ENCODE results near the gene CERT1. TPM values are rescaled to one million over a fixed set of nuclear protein-coding genes. Genes with fewer than 3 reads are reported as not detected.

CERT1 gene
- polyA plus RNA-seq, 3 donors, result 59.5 to 68.4 (median 60.6) TPM

DNA sequence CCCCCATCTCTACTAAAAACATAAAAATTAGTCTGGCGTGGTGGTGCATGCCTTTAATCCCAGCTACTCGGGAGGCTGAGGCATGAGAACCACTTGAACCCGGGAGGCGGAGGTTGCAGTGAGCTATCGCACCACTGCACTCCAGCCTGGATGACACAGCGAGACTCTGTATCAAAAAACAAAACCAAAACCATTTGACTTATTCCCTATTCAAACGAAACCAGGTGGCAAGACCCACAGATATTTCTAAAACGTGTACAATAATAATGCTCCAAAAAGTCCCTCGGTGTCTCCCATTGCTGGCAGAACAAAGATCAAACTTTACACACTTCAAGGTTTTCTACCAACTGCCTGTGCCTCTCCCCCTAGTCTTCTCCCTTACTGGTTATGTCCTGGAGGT is 144.6 kb downstream of the CERT1 start:
- DNase-seq (ENCODE audit: extremely low read depth in 1 of 11, low read depth in 9 of 11, low spot score in 4 of 11), result no peak

DNA sequence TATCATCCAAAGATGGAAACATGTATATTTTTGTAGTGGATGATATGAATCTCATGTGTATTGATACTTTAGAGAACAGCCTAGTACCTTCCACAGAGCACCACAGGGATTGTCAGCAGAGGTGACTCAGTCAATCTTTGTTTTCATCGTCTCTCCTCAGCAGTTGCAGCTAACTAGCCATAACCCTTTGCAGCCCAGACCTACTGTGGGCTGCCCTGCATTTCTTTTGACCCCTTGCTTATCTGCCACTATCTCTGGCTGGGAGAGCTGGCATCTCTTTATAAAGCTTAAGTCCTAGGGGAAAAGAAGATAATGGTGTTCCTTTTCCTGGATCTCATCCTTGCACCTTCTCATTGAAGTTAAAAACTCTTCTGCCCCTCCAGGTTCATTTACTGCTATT is 145.7 kb downstream of the CERT1 start:
- DNase-seq (ENCODE audit: extremely low read depth in 1 of 11, low read depth in 9 of 11, low spot score in 4 of 11), result no peak

DNA sequence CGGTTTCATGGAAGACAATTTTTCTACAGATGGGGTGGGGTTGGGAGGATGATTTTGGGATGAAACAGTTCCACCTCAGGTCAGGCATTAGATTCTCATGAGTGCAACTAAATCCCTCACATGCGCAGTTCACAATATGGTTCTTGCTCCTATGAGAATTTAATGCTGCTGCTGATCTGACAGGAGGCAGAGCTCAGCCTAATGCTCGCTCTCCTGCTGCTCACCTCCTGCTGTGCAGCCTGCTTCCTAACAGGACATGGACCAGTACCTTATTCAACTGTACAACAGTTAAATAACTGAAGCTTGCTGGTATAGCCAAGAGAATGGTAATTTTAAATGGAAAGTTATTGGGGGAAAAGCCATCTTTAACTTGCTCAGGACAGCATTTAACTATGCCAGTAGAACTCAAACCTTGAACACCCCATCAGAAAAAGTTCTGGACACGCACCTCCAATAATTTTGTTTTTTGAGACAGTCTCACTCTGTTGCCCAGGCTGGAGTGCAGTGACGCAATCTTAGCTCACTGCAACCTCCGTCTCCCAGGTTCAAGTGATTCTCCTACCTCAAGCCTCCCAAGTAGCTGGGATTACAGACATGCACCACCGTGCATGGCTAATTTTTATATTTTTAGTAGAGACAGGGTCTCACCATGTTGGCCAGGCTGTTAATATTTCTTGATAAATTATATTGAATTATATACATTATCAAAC is 146.7 kb downstream of the CERT1 start:
- DNase-seq (ENCODE audit: extremely low read depth in 1 of 11, low read depth in 9 of 11, low spot score in 4 of 11), result no peak

DNA sequence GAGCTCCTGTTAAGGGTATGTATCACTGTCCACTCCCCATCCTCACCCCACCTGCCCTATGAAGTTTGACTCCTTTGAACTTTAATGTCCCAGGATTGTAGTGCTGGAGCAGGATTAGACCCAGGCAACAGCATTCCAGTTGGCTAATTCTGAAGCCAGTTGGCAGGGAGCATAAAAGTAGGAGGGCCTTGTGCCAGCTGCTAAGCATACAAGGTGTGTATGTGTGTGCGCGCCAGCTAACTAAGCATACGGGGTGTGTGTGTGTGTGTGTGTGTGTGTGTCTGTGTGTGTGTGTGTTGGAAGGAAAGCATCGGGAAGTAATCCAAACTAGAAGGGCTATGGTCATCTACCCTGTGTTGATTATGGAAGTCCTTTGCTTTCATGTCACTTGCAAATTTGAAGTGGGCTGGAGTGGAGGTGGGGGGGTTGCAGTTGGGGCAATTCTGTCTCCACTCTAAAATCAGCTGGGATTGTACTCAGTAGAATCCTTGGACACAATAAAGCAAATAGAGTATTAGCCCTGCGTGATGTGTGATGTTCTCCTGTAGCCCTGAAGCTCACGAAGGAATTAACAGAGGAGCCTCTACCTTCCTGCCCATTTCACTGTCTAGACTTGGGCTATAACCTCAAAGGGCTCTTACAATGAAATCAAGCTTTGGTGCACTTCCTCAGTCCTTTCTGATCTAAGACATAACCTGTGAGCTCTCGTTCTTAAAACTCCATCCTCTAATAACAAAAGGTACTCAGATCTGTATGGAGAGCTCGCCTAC is 147.5 kb downstream of the CERT1 start:
- no peak for DNase-seq (ENCODE audit: extremely low read depth in 1 of 11, low read depth in 9 of 11, low spot score in 4 of 11)

DNA sequence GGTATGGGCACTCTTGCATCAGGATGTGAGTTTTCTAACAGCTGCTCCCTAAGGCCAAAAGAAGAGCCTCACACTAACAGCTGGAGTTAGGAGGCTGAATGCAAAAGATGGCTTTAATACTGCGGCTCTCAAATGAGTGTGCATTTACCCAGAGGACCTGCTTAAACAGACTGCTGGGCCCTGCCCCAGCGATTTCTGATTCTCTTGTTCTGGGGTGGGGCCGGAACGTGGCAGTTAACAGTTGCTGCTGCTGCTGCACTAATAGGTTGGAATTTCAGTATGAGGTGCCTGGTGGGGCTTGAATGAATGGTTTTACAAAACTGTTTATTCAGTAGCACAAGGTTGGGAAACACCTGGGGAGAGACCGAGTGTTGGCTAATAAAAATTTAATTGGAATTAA is 148.3 kb downstream of the CERT1 start:
- DNase-seq (ENCODE audit: extremely low read depth in 1 of 11, low read depth in 9 of 11, low spot score in 4 of 11), result no peak

DNA sequence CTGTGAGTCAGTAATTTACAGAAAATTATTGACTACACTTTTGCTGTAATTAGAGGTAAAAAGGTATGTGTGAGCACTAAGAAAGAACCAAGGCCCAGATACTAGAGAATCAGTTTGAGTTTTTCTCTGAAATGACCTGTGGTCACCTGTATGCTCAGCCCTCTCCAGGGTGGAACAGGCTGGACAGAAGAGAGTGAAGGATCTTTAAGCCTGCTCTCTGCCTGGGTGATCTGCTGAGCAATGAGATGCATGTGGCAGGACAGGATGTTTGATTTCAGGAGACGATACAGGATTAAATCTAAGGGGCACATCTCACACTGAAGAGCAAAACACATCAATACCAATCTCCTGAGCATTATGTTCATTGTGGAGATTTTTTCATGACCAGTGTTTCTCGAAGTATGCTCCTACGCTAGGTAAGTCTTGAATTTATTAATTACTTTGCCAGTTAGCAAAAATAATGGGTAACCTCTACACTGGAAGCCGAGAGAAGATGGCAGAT is 148.9 kb downstream of the CERT1 start:
- no peak for DNase-seq (ENCODE audit: extremely low read depth in 1 of 11, low read depth in 9 of 11, low spot score in 4 of 11)

DNA sequence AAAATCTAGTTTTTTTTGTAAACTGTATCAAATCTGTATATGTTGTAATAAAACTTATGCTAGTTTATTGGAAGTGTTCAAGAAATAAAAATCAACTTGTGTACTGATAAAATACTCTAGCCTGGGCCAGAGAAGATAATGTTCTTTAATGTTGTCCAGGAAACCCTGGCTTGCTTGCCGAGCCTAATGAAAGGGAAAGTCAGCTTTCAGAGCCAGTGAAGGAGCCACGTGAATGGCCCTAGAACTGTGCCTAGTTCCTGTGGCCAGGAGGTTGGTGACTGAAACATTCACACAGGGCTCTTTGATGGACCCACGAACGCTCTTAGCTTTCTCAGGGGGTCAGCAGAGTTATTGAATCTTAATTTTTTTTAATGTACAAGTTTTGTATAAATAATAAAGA is 150.1 kb downstream of the CERT1 start:
- no peak for DNase-seq (ENCODE audit: extremely low read depth in 1 of 11, low read depth in 9 of 11, low spot score in 4 of 11)

DNA sequence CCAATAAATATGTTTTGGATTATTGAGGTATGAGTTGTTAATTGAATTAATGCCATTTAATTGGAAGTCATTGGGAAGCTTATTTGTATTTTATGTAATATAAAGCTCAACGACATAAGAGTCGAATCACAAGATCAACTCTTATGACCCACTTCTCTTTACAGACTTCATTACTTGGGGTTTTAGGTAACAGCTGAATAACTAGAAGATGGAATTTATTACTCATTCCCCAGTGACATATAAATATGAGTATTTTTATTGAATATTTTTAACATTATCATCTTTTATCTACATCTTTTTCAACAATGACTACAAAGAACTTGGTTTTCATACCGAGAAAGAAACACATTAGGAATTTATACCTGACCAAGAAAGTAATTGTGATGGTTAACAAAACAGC is 153.3 kb downstream of the CERT1 start:
- no peak for DNase-seq (ENCODE audit: extremely low read depth in 1 of 11, low read depth in 9 of 11, low spot score in 4 of 11)

DNA sequence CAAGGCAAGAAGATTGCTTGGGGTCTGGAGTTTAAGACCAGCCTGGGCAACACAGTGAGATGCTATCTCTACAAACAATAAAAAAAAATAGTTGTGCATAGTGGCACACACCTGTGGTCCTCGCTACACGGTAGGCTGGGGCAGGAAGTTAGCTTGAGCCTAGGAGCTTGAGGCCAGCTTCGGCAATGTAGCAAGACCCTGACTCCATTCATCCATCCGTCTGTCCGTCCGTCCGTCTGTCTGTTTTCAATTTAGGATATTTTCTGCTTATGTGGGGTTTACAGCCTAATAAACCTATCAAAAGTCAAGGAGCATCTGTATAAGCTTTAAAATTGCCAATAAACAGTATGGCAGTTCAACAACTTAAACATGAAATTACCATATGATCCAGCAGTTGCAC is 154.7 kb downstream of the CERT1 start:
- no peak for DNase-seq (ENCODE audit: extremely low read depth in 1 of 11, low read depth in 9 of 11, low spot score in 4 of 11)

DNA sequence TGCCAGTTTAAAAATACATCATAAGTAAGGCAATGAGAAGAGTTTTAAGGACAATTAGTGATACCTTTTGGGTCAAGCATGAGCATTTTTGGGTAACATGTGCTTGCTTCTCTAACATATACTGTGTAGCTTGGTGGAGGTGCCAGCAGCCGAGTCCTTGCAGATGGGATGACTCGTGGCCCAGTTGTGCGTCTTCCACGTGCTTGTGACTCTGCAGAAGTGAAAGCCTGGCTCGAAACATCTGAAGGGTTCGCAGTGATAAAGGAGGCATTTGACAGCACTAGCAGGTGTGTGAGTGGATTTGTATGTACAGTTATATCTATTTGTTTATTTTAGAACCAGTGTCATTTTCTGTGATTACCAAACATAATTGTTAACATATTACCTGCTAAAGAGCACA is 156.2 kb downstream of the CERT1 start:
- DNase-seq (ENCODE audit: extremely low read depth in 1 of 11, low read depth in 9 of 11, low spot score in 4 of 11), result no peak

DNA sequence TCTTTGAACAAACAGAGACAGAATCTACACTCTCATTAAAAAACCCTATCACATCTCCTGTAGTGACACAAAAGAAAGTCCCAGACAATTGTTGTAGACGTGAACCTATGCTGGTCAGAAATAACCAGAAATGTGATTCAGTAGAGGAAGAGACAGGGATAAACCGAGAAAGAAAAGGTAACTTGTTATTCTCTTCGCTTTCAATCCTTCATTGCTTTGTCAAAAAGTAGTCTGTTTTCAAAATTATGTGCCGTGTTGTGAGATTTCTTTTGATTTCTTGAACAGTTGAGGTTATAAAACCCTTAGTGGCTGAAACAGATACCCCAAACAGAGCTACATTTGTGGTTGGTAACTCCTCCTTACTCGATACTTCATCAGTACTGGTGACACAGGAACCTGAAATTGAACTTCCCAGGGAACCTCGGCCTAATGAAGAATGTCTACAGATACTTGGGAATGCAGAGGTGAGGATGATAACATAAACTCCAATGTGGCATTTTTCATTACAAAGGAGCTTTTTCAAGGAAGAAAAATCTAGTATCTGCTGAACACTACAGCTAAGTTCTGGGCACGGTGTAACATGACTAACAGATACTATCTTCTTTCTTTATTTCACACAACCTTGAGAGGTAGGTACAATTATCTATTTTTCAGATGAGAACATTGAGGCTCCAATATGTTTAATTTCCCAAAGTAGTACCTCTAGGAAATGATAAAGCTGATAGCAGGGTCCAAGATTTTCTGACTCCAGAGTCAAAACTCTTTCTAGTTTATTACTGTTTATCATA is 160.1 kb downstream of the CERT1 start:
- DNase-seq (ENCODE audit: extremely low read depth in 1 of 11, low read depth in 9 of 11, low spot score in 4 of 11), result no peak

DNA sequence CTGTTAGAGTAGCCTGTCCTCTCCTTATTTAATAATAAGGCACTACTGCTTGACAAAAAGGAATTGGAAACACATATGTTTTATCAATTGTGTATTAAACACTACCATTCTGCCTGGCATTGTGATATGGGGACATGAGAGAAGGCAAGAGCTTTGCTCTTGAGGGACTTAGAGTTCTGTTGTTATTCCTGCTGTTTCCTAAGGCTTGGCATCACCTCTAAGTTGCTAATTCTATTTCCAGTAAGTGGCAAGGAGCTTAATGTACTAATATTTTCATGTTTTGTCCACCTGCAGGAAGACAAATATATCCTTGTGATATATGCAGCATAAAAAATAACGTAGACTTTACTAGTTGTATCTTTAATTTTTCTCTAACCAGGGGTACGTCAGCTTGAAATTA is 161.8 kb downstream of the CERT1 start:
- no peak for DNase-seq (ENCODE audit: extremely low read depth in 1 of 11, low read depth in 9 of 11, low spot score in 4 of 11)

DNA sequence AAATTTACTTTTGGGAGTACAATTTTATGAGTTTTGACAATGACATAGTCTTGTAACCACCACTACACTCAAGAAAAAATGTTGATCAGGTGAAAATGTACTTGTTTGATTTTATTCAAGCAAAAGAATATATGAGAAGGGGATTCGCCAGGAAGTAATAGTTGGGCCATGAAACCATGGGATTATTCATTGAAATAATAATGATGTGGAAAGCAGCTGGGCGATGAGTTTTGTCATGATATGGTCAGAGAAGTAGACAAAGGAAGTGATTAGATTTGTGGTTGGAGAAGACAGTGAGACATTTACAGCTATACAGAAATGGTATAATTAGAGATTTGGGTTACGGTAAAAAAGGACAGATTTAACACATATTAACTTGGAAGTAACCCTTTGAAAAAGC is 163.2 kb downstream of the CERT1 start:
- no peak for DNase-seq (ENCODE audit: extremely low read depth in 1 of 11, low read depth in 9 of 11, low spot score in 4 of 11)

DNA sequence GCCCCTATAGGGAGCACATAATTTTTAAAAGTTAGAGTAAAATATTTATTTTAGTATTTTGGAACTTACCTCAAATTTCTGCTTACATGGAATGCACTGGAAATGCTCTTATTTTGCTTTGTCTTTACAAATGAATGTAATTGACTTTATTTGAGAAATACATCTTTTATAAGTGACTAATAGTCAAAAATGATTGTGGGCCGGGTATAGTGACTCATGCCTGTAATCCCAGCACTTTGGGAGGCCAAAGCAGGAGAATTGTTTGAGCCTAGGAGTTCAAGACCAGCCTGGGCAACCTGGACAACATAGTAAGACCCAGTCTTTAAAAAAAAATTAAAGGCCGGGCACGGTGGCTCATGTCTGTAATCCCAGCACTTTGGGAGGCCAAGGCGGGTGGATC is 168.6 kb downstream of the CERT1 start:
- no peak for DNase-seq (ENCODE audit: extremely low read depth in 1 of 11, low read depth in 9 of 11, low spot score in 4 of 11)

DNA sequence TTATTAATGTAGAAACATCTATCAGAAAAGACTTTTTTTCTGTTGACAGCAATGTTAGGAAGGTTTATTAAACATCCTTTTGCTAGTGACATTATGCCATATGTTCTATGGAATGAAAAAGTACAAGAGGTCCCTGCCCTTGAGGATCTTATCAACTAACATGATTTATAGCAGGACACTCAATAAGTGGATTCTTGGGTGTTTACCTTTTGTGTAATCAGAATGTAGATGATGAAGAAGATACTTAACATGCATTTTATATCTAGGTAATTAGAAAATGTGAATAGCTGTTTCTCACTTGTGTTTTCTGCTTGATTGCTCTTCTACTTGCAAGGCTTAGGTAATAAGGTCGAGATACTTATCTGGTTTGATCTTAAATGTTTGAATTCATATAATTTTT is 169.5 kb downstream of the CERT1 start:
- DNase-seq (ENCODE audit: extremely low read depth in 1 of 11, low read depth in 9 of 11, low spot score in 4 of 11), result no peak

DNA sequence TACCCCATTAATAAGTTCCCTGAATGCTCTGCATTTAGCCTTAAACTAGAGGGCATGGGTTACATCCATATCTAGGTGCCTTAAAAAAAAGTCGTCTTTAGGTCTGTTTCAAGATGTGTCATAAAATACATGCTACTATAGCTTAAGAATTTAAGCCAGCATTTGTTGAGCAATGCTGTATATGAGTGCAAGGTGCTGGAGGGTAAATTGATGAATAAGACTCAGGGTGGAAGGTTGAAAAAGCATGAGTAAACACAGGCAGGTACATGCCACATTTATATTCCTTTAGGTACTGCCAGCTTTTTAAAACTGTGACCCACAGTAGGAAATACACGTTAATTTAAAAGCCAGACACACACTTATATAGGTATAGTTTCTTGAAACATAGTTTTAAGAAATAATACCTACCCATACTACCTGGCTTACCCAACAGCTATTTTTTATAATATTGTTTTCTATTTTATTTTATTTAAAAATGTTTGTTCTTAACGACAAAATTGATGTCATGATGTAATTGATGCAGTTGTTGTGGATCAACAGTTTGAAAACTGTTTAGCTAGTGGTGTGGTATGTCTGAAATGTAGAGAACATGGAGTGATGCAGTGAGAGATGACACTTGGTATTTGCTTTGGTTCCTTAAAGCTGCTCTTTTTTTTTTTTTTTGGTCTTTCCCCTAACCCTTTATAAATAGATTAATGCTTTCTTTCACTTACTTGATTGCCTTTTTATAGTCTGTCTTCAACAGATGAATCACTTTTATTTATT is 170.5 kb downstream of the CERT1 start:
- DNase-seq (ENCODE audit: extremely low read depth in 1 of 11, low read depth in 9 of 11, low spot score in 4 of 11), result no peak

DNA sequence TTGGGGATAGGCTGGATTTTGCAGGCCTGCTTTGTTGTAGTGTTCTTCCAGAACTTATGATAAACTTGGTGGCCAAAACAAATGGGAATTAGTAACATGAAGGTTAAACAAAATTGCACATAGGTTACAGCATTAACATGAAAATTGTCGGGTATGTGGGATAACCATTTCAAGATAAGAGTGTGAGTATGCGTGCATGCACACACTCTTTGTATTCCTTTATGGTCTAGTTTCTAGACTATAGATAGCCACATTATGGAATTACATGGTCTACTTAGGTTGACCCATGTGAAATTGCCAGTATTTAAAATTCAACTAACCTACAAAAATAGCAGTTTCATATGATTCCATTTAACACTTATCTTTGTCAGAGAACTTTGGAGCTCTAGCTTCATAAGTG is 173.0 kb downstream of the CERT1 start:
- no peak for DNase-seq (ENCODE audit: extremely low read depth in 1 of 11, low read depth in 9 of 11, low spot score in 4 of 11)

DNA sequence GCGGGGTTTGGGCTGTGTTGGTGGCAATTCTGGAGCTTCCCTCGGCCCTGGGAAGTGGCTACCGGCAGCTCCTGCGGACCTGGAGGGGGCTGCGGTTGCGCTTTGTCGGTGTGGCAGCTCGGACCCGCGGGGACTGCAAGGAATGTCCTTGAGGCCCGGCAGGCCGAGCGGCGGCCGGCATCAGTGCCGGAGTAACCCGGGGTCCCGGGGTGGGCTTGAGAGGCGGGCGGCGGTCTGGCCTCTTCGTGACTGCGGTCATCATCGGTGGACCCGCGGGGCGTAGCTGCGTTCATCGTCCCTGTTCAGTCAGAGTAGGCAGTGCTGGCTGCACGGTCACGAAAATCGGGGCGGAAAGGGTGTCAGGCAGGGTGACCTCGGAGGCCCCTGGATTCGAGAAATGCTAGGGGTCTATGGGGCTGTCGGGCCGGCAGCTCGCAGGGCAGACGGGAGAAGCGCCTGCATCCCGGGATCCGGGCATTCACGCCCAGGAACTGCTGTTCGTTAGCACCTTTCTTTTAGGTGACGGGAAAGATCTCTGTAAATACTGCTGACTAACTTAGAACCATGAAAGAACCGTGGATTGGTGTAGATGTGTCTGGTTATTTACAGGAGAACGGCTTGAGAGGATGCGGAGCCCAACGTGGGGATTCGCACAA is 173.9 kb downstream of the CERT1 start:
- DNase-seq (ENCODE audit: extremely low read depth in 1 of 11, low read depth in 9 of 11, low spot score in 4 of 11), result peak in 7 of 11 donors; percentile 7 to 21 (median 16)
